A673 (cell line): ENCODE measurements around the gene ZBTB25.

ENCODE experiments used
- EZH2 ChIP-seq: fragments of 200-600 bp; sonication (generic); IDR thresholded peaks from 2 replicates; pipeline ENCODE4 v1.6.1; 2017; ENCODE audit warnings: borderline replicate concordance, low read depth, mild to moderate bottlenecking, mixed read lengths, antibody characterized with exemption, low read length; ENCODE audit not compliant: poor library complexity, severe bottlenecking
- TF ChIP-seq, protein P1 (sequence below): fragments of 300-800, 200-600 bp; sonication (generic); conservative IDR thresholded peaks from 2 replicates; pipeline ENCODE4 v1.5.1; 2017; ENCODE audit warnings: low read depth, mild to moderate bottlenecking, antibody characterized with exemption, low read length, moderate library complexity, mixed read lengths

- TF ChIP-seq, protein P1, sequence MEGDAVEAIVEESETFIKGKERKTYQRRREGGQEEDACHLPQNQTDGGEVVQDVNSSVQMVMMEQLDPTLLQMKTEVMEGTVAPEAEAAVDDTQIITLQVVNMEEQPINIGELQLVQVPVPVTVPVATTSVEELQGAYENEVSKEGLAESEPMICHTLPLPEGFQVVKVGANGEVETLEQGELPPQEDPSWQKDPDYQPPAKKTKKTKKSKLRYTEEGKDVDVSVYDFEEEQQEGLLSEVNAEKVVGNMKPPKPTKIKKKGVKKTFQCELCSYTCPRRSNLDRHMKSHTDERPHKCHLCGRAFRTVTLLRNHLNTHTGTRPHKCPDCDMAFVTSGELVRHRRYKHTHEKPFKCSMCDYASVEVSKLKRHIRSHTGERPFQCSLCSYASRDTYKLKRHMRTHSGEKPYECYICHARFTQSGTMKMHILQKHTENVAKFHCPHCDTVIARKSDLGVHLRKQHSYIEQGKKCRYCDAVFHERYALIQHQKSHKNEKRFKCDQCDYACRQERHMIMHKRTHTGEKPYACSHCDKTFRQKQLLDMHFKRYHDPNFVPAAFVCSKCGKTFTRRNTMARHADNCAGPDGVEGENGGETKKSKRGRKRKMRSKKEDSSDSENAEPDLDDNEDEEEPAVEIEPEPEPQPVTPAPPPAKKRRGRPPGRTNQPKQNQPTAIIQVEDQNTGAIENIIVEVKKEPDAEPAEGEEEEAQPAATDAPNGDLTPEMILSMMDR, result no peak
- TF ChIP-seq EZH2, result no peak
Measured at GRCh38 chr14:64467101-64467500, 36.5 kb downstream of the ZBTB25 start.
